Ovary (tissue), 9 donors: ENCODE data around the gene CYYR1. TPM values are rescaled to one million over a fixed set of nuclear protein-coding genes. Genes with fewer than 3 reads are reported as not detected.
"Not testable (repeated sequence)": the region's sequence is repeated elsewhere in the genome, so short reads cannot be mapped to it uniquely, and the experiment has no call there.

Experiments used
- DNase-seq, 5 donors: peaks; one replicate each; pipeline ENCODE4 v3.0.0-alpha.2; 2019 to 2020
- H3K27ac ChIP-seq, 2 donors: fragments of 200-600 bp; one replicate each; pipeline versions ENCODE4 v1.5.1 to v1.8.0; 2019 to 2022
- H3K27me3 ChIP-seq: fragments of 200-600 bp; one replicate; pipeline ENCODE4 v1.8.0; 2022
- H3K36me3 ChIP-seq: fragments of 200-600 bp; sonication (generic); one replicate; pipeline ENCODE4 v1.5.1; 2019
- H3K4me1 ChIP-seq: one replicate; pipeline ENCODE4 v1.8.1; 2013; ENCODE audit warnings: mild to moderate bottlenecking, moderate library complexity; ENCODE audit not compliant: insufficient read depth
- H3K4me3 ChIP-seq: fragments of 200-600 bp; sonication (generic); one replicate; pipeline ENCODE4 v1.5.1; 2017
- H3K9me3 ChIP-seq, 2 donors: fragments of 200-600 bp in 1 of 2; sonication (generic) in 1 of 2; one replicate each; pipeline versions ENCODE4 v1.5.1 to v1.8.1; 2013 to 2019; ENCODE audit warnings: mild to moderate bottlenecking in 1 of 2, moderate library complexity in 1 of 2
- EP300 ChIP-seq: sonication (generic); formaldehyde crosslinking; IDR thresholded peaks from one replicate; pipeline ENCODE4 v1.6.1; 2017; ENCODE audit warnings: antibody characterized with exemption
- POLR2A ChIP-seq: fragments of 450-650 bp; IDR thresholded peaks from one replicate; pipeline ENCODE4 v1.6.1; 2017; ENCODE audit warnings: antibody characterized with exemption, mild to moderate bottlenecking, moderate library complexity
- WGBS, 3 donors: extraction: QIAGEN DNeasy Blood & Tissue Kit in 1 of 3; methylation state at CpG; one replicate each; pipeline versions ENCODE4 v1.1.5 to v1.1.7; 2013 to 2017; 5-methylcytosine and 5-hydroxymethylcytosine counted together
- intact Hi-C, 4 donors: fragments of 100-400 bp; cut with DNase I; formaldehyde crosslinking; loops; one replicate each; pipeline versions ENCODE4 v1.11.0 to v1.15.1; 2022 to 2023
- polyA plus RNA-seq, 2 donors: library from polyadenylated mRNA; stranded (reverse); fragments of 200-250 nt in 1 of 2; fragments of 350-450 nt in 1 of 2; fragmentation: Illumina TruSeq in 1 of 2; extraction: RNeasy Lipid Tissue Mini Kit (QIAGEN cat#74804) in 1 of 2; gene quantifications; one replicate each; pipeline ENCODE4 v1.2.3, GENCODE V29; 2013 to 2014
- total RNA-seq, 7 donors: library from RNA; depleted of rRNA in 2 of 7; stranded (reverse); fragments of >200 nt in 2 of 7; fragmentation: NEBNext Ultra II Directional in 3 of 7; extraction: Animal tissue kit (Norgen Biotek cat#: 25700) in 3 of 7; gene quantifications; one replicate each; pipeline versions ENCODE4 v1.1.0 to v1.2.4, GENCODE V29; 2016 to 2023
- TF ChIP-seq, protein P1 (sequence below), 3 donors: fragments of 450-650 bp in 2 of 3; fragments of 200-600 bp in 1 of 3; IDR thresholded peaks; one replicate each; pipeline versions ENCODE4 v1.5.1 to v1.8.0; 2016 to 2022; ENCODE audit warnings: antibody characterized with exemption in 3 of 3, mild to moderate bottlenecking in 1 of 3
- donor health status: DM: no; HTN: no; CAD: no; lungs with moderate emphysema.
- donor health status: DM: no; HTN: no; CAD: no.
- donor health status: Bipolar disorder and iron deficiency.
- donor health status: DM: yes; HTN: yes; CAD: no.
- donor health status: DM: no; HTN: no; CAD: no.
- donor health status: DM: yes; HTN: yes; CAD: no.

Gene CYYR1
- total and polyA plus RNA-seq, 9 donors = 2.4 to 23.4 (median 8.3) TPM

DNA sequence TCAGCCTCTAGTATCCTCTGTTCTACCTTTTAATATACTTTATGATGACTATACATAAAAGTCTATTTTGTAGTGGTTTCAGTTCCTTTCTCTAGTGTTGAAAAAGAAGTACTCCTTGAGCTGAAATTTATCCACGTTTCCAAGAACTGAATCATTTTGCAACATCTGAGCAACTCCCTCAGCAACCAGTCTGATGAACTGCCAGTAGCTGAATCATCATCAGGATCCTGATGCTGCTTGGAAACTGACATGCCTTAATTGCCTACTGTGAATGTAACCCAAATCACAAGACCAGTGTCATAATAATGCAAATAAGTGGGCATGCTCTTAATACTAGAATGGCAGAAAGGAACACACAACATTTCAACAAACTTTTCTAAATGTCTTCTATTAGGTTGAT is 103.3 kb downstream of the CYYR1 start:
- no peak overlapping the region for H3K27ac ChIP-seq
- no peaks in the 10 kb centered on the region for H3K36me3 ChIP-seq
- no peak overlapping the region for H3K4me3 ChIP-seq
- intact Hi-C loops = no loop called here
- no peak for DNase-seq
- H3K9me3 ChIP-seq = no peaks in the 10 kb centered on the region
- whole genome bisulfite sequencing, 3 donors = 7 to 18% (median 17%) methylated on average over 1 of the region's 1 CpG
- H3K4me1 ChIP-seq = no peaks in the 10 kb centered on the region
- no peaks in the 10 kb centered on the region for H3K27me3 ChIP-seq
- TF ChIP-seq POLR2A = no peak
- no peak for TF ChIP-seq EP300
- TF ChIP-seq, protein P1, sequence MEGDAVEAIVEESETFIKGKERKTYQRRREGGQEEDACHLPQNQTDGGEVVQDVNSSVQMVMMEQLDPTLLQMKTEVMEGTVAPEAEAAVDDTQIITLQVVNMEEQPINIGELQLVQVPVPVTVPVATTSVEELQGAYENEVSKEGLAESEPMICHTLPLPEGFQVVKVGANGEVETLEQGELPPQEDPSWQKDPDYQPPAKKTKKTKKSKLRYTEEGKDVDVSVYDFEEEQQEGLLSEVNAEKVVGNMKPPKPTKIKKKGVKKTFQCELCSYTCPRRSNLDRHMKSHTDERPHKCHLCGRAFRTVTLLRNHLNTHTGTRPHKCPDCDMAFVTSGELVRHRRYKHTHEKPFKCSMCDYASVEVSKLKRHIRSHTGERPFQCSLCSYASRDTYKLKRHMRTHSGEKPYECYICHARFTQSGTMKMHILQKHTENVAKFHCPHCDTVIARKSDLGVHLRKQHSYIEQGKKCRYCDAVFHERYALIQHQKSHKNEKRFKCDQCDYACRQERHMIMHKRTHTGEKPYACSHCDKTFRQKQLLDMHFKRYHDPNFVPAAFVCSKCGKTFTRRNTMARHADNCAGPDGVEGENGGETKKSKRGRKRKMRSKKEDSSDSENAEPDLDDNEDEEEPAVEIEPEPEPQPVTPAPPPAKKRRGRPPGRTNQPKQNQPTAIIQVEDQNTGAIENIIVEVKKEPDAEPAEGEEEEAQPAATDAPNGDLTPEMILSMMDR (IDR thresholded peaks at IDR 0.05) = no peak

DNA sequence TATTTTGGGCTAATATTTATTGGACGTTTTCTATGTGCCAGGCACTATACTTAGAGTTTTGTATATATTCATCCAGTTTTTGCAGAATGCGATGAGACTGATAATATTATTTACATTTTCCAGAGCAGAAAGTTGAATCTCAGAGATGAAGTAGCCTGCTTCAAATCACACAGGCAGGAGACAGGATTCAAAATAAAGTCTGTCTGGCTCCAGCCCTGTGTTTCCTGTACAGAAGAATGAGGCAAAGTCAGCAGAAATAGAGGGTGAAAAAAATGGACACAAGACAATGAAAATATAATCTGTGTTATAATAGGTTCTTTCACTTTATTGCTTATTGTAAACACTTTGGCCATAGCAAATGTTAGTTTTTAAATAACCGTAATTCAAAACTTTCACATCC is 107.2 kb downstream of the CYYR1 start:
- Histone ChIP-seq H3K36me3 (no peaks in the 10 kb centered on the region), H3K4me1 (no peaks in the 10 kb centered on the region), H3K27ac (no peak overlapping the region), H3K4me3 (no peak overlapping the region), H3K27me3 (no peaks in the 10 kb centered on the region), H3K9me3 (no peaks in the 10 kb centered on the region)
- TF ChIP-seq, protein P1 (IDR thresholded peaks at IDR 0.05) = no peak
- TF ChIP-seq POLR2A (no peak), EP300 (no peak)
- DNase-seq = no peak
- intact Hi-C loops = no loop called here
- WGBS, 3 donors = 15 to 45% (median 32%) methylated on average over 3 of the region's 3 CpGs

DNA sequence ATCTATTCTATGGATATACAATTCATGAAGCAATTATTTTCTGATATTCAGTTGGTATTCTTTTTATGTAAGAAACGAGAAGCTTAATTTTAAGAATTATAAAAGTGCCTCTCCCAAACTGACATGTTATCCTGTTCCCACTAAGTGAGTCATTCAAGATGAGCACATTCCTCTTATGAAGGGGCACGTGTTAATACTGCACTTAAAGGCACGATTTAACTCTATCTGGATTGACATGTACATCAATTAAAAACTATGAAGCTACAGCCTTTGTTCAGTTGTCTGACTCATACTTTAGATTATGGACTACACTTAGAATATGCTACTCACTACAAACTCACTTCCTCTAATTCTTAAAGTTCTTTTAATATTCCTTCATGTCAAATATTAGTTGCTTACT is 111.6 kb downstream of the CYYR1 start:
- WGBS, 3 donors = 54 to 62% (median 60%) methylated on average over 3 of the region's 3 CpGs
- Histone ChIP-seq H3K4me3 (no peak overlapping the region), H3K9me3 (no peaks in the 10 kb centered on the region), H3K36me3 (no peaks in the 10 kb centered on the region), H3K27me3 (no peaks in the 10 kb centered on the region), H3K27ac (no peak overlapping the region), H3K4me1 (no peaks in the 10 kb centered on the region)
- intact Hi-C loops = no loop called here
- no peak for DNase-seq
- TF ChIP-seq, protein P1 (IDR thresholded peaks at IDR 0.05) = no peak
- TF ChIP-seq EP300 (no peak), POLR2A (no peak)

DNA sequence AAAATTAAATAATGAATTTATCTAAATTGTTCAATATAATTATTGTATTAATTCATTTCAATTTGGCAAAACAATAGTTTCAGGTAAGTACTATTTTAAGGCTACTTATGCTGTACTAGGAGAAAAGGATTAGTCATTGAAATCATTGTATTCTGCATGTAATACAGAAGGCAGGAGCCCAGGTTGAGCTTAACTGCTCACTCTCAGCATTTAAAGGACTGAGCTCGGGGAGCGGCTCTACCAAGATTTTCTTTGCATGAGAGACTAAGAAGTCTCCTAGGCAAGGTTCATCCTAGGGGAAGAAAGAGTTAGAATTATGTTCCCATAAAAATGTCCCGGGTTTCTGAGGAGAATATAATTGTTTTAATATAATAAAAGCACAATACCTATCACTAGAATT is 112.5 kb downstream of the CYYR1 start:
- intact Hi-C loops = no loop called here
- Histone ChIP-seq H3K27me3 (no peaks in the 10 kb centered on the region), H3K36me3 (no peaks in the 10 kb centered on the region), H3K27ac (no peak overlapping the region), H3K9me3 (no peaks in the 10 kb centered on the region), H3K4me1 (no peaks in the 10 kb centered on the region), H3K4me3 (no peak overlapping the region)
- TF ChIP-seq, protein P1 (IDR thresholded peaks at IDR 0.05) = no peak
- no peak for TF ChIP-seq EP300
- TF ChIP-seq POLR2A = no peak
- no peak for DNase-seq
- 86 to 90% (median 86%) methylated on average over 3 of the region's 3 CpGs for WGBS, 3 donors

DNA sequence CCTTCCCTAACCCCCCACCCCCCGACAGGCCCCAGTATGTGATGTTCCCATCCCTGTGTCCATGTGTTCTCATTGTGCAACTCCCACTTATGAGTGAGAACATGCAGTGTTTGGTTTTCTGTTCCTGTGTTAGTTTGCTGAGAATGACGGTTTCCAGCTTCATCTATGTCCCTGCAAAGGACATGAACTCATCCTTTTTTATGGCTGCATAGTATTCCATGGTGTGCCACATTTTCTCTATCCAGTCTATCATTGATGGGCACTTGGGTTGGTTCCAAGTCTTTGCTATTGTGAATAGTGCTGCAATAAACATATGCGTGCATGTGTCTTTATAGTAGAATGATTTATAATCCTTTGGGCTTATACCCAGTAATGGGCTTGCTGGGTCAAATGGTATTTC is 114.2 kb downstream of the CYYR1 start:
- H3K4me3 ChIP-seq, H3K4me1 ChIP-seq, DNase-seq, H3K27ac ChIP-seq, H3K36me3 ChIP-seq, H3K27me3 ChIP-seq, intact Hi-C loops, H3K9me3 ChIP-seq: not testable (repeated sequence)
- WGBS, 3 donors = 81 to 92% (median 87%) methylated on average over 3 of the region's 3 CpGs
